Hindlimb muscle (tissue), 1 donor: ENCODE measurements around the gene LVRN. TPM values are rescaled to one million over a fixed set of nuclear protein-coding genes. Genes with fewer than 3 reads are reported as not detected.

Source experiments
- DNase-seq: peaks from one replicate; pipeline ENCODE4 v3.0.0-alpha.2; 2013
- polyA plus RNA-seq: library from polyadenylated mRNA; unstranded; fragments of 120-200 nt; gene quantifications from one replicate; pipeline ENCODE4 v1.2.1, GENCODE V29; 2013; ENCODE audit not compliant: insufficient read length

The LVRN gene
- polyA plus RNA-seq, 1 donor, result 4.1 TPM

DNA sequence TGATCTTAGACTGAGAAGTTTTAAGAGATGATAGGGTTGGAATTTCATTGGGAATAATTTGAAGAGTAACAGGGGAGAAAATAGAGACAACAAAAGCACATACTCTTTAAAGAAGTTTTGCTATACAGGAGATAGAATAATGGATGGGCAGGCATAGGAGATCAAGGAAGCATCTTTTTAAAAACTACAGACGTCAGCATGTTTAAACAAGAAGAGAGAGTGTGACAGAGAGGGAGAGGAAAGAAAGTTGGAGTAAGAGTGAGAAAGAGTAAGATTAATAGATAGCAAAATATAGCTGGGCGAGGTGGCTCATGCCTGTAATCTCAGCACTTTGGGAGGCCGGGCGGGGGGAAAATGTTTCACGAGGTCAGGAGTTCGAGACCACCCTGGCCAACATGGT is 5.3 kb upstream of the LVRN start:
- DNase-seq, result no peak

DNA sequence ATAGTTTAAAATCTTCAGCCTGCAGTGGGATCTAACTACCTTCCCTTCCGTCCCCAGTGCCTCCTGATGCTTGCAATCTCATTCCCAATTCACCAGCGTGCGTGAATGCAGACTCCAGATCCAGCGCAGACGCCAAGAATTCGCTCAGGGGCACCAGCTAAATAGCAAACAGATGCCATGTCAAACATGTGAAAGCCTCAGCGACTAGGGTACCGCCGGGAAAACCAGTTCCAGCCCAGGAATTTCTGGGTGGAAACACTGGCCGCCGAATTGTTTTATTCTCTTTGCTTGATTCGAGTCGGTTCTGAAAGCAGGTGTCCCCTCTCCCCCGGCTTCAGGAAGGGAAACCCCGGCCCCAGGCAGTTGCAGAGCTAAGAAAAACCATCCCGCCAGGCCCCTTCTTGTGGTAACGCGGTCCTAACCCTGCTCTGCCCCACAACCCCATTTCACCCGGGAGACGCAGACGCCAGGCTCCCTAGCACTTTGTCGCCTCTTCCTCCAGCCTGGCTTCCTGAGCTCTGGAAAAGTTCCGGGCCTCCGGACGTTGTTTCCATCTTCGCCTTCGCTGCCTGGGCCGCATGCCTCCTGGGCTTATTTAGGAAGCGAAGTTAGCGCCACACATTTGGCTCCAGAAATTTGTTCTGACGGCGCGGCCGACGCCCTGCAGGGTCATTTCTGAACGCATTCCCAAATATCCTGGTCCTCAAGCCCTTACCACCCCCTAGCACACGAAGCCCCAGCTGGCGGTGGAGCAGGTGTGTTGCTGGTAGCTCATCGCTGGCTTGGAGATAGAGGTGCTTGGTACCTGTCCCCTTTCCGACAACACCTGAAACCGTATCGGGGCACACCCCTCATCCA is 665 bp upstream of the LVRN start:
- peak; percentile 38 for DNase-seq

DNA sequence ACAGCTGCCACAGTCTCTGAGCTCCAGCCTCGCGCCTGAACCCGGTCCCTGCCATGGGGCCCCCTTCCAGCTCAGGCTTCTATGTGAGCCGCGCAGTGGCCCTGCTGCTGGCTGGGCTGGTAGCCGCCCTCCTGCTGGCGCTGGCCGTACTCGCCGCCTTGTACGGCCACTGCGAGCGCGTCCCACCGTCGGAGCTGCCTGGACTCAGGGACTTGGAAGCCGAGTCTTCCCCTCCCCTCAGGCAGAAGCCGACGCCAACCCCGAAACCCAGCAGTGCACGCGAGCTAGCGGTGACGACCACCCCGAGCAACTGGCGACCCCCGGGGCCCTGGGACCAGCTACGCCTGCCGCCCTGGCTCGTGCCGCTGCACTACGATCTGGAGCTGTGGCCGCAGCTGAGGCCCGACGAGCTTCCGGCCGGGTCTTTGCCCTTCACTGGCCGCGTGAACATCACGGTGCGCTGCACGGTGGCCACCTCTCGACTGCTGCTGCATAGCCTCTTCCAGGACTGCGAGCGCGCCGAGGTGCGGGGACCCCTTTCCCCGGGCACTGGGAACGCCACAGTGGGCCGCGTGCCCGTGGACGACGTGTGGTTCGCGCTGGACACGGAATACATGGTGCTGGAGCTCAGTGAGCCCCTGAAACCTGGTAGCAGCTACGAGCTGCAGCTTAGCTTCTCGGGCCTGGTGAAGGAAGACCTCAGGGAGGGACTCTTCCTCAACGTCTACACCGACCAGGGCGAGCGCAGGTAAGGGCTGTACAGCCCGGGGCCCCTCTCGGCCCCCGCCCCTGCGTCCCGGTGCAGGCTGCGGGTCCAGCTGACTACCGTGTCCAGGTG is 509 bp downstream of the LVRN start:
- DNase-seq, result peak; percentile 49

DNA sequence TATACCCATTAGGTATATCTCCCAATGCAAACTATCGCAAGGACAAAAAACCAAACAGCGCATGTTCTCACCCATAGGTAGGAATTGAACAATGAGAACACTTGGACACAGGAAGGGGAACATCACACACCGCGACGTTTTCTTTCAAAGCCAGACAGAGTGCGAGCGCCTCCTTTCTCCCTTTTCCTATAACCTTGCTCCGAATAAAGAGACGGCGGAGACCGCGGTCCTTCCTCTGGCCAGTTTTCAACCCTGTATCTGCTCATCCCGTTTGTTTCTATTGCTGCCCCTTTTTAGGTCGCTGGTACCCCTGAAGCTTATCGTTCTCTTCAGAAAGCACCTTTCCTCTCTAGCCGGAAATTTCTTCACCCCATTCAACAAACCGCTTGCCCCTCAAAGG is 1.3 kb downstream of the LVRN start:
- peak; percentile 38 for DNase-seq

DNA sequence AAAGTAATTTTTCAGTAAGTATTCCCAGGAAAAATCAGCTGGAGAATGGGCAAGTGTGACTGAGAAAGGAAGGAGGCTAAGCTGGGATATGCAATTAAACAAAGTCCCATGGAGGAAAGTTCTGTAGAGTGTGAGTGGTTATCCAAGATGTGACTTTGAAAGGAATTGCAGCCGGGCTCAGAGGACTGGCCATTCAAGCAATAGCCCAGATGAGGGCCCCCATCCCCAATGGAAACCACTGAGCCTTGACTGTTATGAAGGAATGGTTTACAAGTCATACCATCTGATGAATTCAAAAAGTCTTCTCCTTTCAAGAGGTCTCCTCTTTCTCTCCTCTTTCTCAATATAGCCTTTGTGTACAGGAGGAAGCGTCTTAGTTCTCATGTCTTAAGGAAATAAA is 6.5 kb downstream of the LVRN start:
- DNase-seq, result no peak

DNA sequence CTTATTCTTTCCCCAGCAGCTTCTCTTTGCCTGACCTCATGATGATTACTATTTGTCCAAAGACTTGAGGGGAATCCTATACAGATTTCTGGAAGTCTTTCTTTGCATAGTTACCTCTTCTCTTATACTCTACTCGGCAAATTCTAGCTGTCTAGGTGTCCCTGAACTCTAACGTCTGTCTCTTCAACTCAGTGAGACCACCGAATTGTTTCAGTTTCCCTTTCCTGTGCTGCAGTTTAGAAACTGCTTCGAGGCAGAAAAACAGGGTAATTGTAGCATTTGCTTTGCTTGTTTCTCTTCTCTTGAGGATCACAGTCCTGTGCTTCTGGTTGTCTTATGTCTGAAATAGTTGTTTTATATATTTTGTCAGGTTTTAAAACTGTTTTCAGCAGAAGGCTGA is 14.8 kb downstream of the LVRN start:
- no peak for DNase-seq

DNA sequence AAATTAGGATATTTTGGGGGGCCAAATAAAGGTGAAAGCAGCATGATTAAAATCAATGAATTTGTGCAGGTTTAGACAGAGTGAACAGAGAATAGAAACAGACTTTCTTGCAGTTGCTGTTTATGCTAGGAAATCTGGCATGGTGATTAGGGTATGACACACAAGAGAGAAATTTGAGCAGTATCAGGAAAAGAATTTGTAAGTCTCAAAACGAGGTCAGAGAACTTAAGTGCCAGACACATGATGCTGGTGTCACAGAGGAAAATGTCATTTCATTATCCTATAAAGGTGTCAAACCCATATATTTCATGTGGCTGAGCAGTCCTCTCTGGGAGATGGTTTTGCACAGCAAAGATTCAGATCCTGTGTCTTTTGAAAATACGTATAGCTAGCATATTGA is 15.7 kb downstream of the LVRN start:
- peak; percentile 72 for DNase-seq

DNA sequence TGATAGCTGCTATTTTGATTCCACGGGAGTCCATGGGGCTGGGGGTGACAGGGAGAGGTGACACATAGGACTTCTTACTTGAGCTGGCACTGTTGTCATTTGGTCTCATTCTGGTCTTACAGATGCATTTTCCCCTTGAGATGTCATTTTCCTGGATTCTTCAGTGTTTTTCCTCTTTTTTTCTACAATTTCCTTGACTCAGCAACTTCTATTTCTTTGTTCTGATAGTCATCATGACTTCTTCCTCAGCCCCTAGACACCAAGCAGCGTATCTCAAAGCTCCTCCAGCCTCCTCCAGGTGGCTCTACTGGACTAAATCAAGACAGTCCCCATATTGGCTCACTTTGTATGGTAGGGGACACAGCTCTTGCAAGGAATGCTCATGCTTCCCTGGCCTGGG is 16.5 kb downstream of the LVRN start:
- peak; percentile 15 for DNase-seq

DNA sequence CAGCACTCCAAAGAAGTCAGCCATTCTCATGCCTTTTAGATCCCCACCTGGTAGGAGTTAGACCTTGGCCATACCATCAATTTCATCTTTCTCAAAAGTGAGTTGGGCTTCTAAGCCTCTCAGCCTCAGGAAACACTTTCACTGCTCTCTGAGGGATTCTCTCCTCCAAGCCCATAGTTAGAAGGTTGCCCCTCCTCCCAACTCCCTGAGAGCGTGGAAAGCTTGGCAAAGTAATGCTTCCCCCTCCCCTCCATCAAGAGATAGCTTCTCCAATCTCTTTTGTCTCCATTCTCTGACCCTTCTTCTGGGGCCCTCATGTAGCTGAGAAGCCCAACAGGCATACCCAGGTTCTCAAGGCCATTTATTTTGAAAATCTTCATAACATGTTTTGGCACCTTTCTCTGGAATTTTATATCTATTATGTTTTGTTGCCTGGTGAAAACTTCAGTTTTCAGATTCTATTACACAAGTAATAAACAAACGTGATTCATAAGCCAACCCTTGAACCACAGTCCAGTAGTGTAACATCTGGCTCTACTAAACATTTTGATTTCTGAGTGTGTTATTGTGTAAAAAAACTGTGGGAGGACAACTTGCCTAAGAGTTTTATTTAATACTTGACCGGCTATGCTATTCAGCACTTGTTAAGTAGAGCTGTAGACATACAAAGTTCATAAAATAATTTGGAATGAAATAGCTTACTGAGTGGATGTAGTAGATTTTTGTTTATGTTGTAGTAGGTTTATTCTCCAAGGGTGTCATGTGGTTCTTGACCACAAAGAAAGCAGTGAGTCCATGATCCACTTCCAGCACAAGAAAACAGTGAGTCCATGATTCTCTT is 17.1 kb downstream of the LVRN start:
- peak; percentile 73 for DNase-seq

DNA sequence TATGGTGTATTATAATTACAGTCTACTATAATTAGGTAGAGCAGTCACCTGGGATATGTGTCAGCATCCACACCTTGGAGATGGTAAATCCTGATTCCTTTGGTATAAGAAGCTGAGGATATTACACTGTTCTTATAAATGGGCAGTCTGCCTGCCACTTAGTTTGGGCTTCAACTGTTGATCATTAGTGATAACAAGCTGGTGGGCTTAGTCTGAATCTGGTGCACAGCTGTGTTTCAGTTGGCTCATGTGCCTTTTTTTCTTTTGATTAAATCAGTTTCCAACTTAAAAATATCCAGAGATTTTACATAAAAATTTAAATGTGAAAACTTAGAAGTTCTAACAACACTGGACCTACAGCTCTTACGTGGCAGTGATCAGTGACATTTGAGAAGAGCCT is 21.2 kb downstream of the LVRN start:
- no peak for DNase-seq

DNA sequence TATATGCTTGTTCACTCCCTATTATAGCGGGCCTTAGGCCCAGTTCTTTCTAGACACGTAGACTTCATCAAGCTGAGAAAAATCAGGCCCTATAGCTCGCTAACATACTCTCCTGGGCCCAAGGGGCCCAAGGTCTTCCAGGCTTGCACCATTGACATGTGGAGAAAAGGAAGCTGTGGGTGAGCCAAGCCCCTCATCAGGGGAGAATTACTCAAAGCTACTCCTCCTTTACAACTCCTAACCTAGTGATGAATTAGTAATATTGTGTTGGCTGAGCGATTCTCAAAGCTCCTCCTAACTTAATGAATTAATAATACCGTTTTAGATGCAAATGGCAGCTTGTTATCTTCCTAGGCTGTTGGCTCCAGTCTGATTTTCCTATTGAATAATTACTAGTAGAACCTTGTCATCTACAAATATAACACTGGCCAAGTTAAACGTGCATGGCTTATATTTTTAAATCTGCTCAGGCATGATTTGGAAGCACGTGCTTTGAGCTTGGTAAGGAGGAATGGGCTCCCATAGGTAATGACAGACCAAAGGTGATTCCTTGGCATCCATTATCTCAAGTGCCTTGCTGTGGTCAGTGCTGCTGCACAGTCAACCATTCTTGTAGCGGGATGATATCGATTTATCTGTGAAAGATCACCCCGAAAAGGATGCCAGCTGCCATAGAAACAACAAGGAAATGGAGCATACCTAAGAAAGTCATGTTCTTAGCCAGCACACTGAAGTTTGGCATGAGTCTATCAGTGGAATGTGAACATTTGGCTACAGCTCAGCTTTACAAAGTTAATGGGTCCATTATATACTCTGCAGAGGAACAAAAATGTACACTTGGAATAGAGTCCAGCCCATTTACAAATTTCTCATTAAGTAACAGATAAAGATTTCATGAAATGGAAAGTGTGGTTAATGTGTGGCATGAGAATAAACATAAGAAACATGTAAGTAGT is 23.8 kb downstream of the LVRN start:
- no peak for DNase-seq

DNA sequence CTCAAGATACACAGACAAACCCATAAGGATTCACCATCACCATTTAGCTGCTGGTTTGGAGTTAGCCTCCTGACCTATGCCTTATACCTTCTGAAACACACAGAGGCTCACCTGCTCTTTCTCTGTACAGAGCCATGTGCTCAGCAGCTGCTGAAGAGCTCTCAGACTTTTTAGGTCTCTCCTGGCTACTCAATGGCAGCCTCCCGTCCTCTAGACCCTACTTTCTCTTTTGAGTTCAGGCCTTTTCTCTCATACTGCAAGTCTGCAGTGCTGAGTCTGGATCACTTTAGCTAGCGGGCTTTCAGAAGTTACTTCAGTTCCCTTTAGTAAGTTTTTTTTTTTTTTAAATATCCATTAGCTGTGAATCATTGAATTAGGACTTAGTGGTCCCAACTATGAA is 25.7 kb downstream of the LVRN start:
- DNase-seq, result no peak

DNA sequence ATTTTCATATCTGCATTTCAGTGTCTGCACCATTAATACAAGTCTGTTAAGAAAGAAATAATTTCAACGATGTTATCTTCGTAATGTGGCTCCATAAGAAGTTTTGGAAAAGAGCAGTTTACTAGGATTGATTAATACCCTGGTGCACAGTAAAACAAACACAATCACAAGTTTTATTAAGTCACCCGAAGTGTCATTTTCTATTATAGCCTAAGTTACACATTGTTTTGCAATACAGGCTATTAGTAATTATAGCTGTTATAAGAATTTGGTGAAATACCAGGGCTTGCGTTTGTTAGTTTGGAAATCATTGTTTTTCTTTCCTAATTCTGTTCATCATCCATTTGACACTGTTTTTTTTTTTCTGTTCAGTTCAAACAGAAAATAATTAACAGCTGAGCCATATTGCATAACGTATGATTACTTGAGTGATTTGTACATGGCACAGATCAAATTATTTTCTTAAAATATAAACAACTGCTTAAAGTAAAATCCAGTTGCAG is 30.6 kb downstream of the LVRN start:
- no peak for DNase-seq

DNA sequence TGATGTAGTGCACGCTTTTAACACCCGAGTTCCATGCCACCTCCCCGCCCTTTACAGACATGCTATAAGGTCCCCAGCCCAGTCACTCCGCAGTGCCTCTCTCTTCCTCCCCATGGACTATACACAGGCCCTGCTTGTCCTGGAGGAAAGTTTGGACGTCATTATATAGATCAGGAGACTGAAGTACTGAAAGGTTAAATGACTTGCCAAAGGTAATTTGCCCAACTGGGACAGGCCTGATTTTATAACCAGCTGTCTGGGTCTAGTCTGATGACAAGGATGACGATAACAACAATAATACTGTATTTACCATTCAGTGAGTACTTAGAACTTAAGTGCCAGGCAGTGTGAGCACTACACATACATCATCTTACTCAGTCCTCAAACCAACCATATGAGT is 33.1 kb downstream of the LVRN start:
- no peak for DNase-seq

DNA sequence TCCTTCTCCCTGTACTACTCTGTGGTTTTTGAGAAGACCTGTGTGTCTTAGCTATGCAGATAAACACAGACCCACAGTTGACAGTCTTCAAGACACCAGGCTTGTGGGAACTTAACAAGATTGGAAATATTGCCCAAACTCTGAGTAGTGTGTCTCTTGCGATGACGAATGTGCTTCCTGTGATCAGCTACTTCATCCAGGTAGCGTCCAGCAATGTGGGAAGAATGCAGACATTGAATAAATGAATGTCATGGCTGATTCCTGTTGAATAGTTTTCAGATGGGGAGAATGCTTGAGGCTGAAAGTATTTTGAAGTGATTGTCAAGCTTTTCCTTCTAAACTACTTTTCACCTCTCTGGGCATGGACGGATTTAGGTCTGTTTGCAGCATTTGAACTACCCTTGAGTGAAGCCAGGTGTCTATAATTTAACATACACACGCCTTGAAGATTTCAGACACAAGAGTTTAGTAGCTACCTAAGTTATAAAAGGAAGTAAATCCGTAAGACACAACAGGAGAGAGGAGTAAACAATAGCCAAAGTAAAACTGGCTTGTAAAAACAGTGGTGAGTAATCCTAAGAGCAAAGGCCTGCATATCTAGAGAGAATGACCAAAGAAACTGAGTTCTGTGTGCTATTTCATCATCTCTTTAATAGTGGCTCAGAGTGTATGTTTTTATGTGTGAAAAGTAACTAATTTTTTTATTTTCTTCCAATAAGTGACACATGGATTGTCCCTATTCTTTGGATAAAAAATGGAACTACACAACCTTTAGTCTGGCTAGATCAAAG is 40.0 kb downstream of the LVRN start:
- no peak for DNase-seq

DNA sequence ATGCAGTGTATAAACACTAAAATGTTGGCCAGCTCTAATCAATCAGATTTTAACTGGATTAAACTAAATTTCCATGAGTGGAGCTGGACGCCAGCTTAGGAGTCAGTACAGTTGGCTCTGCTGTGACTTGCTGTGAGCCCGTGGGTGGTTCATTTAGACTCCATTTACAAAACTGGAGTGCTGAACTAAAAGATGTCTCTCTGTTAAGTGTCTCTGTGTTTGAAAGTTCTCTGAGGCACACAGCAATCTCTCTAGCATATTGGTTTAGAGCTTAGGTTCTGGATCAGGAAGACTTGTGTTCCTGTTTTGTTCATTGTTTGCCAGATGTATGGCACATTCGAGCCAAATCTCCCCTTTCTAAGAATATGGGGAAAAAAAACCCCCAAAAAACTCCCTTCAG is 42.0 kb downstream of the LVRN start:
- DNase-seq, result no peak

DNA sequence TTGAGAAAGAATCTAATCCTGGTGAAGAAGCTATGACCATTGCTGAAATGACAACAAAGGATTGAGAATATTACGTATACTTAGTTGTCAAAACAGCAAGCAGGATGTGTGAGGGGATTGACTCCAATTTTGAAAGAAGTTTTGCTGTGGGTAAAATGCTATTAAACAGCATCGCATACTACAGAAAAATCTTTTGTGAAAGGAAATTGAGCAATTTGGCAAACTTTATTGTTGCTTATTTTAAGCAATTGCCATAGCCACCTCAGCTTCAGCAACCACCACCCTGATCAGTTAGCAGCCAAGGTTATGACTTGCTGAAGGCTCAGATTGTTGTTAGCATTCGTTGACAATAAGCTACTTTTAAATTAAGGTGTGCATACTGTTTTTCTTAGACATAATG is 47.5 kb downstream of the LVRN start:
- DNase-seq, result no peak

DNA sequence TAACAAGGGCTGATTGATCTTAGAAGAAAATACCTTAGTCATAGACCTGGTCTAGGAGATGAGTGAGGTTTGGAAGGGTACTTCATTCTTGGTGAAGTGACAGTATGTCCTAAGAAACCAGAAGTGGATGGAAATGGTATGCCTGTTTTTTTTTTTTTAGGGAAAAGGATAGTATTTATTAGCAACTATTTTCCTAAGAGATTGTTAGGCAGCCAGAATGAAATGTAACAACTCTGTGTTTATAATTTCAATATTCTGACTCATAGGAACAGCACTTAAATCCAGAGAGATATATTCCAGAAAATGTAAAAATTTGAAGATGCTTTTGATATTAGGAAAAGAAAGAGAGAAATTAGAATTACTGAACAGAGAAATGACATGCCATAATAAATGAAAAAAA is 48.8 kb downstream of the LVRN start:
- DNase-seq, result no peak

DNA sequence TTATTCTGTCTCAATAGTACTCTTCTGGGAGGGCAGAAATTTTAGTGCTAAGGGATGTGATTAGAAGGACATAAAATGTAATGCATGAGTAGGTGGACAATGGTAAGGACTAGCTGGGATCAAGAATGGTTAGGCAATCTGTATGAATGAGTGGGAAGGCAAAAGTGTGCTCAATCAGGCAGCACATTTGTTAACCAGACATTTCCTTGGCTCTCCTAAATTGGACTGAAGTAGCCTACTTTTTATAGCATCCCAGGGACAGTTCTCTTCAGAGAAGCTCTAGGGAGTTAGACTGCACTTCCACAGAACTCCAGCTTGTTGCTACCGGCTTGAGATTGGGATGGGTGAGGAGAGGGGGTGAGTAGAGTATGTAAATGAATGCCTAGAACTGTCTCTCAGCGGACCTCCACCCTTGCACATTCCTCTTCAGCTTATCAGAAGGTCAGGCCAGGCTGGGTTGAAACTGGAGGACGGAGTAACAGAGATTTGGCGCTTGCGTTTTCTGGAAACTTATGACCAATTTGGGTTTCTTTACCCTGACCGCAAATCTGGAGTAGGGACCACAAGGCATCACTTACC is 51.0 kb downstream of the LVRN start:
- no peak for DNase-seq

DNA sequence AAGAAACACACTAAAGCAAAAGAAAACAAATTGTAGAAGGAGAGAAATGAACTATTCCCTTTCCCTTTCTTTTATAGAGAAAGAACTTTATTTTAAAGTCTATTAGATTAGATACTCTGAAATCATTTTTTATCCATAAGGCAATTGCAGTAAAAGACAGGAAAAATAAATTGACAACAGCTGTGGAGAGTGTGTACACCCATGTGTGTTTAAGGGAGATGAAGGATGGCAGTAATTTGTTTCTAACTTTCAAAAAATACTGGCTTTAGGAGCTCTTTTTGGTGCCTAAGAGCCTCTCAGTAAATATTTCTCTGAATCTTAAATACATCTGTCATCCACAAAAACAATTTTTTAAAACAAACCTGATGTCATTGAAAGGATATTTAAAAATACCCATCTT is 51.7 kb downstream of the LVRN start:
- no peak for DNase-seq
